Omental fat pad (tissue), 4 donors: Measurements from ENCODE around the gene AXDND1. TPM values are rescaled to one million over a fixed set of nuclear protein-coding genes. Genes with fewer than 3 reads are reported as not detected.
"Not testable (repeated sequence)": the region's sequence is repeated elsewhere in the genome, so short reads cannot be mapped to it uniquely, and the experiment has no call there.

Source experiments
- ATAC-seq: fragments of 150-250 bp; one replicate; pipeline ENCODE4 v1.9.1; 2016; ENCODE audit warnings: mild to moderate bottlenecking, moderate library complexity; ENCODE audit not compliant: low FRiP score
- DNase-seq: peaks from one replicate; pipeline ENCODE4 v3.0.0-alpha.2; 2019; ENCODE audit warnings: low spot score
- total RNA-seq, 4 donors: library from RNA; depleted of rRNA; stranded (reverse); fragments of >200 nt; gene quantifications; one replicate each; pipeline ENCODE4 v1.1.0, GENCODE V29; 2016
- TF ChIP-seq, protein P1 (sequence below), 3 donors: fragments of 450-650 bp; IDR thresholded peaks; one replicate each; pipeline ENCODE4 v1.5.1; 2016 to 2017; ENCODE audit warnings: antibody characterized with exemption in 3 of 3, mild to moderate bottlenecking in 3 of 3, moderate library complexity in 2 of 3

The AXDND1 gene
- total RNA-seq, 4 donors from 2014 or later = 0.25 to 0.28 TPM; not detected in 2

GRCh38 chr1:179441501-179441900, 75.7 kb downstream of the AXDND1 start:
- DNase-seq = no peak
- no peak for ATAC-seq
- TF ChIP-seq, protein P1, sequence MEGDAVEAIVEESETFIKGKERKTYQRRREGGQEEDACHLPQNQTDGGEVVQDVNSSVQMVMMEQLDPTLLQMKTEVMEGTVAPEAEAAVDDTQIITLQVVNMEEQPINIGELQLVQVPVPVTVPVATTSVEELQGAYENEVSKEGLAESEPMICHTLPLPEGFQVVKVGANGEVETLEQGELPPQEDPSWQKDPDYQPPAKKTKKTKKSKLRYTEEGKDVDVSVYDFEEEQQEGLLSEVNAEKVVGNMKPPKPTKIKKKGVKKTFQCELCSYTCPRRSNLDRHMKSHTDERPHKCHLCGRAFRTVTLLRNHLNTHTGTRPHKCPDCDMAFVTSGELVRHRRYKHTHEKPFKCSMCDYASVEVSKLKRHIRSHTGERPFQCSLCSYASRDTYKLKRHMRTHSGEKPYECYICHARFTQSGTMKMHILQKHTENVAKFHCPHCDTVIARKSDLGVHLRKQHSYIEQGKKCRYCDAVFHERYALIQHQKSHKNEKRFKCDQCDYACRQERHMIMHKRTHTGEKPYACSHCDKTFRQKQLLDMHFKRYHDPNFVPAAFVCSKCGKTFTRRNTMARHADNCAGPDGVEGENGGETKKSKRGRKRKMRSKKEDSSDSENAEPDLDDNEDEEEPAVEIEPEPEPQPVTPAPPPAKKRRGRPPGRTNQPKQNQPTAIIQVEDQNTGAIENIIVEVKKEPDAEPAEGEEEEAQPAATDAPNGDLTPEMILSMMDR (IDR thresholded peaks at IDR 0.05) = no peak

GRCh38 chr1:179442846-179443245, 77.1 kb downstream of the AXDND1 start:
- ATAC-seq, DNase-seq: not testable (repeated sequence)

- TF ChIP-seq, protein P1 (IDR thresholded peaks at IDR 0.05) = no peak
- no peak for DNase-seq
- ATAC-seq = no peak
These were observed 79.8 kb downstream of the AXDND1 start for GRCh38 chr1:179445593-179445992.

- TF ChIP-seq, protein P1 (IDR thresholded peaks at IDR 0.05) = no peak
- DNase-seq (no peak), ATAC-seq (no peak)
These were observed 81.7 kb downstream of the AXDND1 start for GRCh38 chr1:179447489-179447888.

DNA sequence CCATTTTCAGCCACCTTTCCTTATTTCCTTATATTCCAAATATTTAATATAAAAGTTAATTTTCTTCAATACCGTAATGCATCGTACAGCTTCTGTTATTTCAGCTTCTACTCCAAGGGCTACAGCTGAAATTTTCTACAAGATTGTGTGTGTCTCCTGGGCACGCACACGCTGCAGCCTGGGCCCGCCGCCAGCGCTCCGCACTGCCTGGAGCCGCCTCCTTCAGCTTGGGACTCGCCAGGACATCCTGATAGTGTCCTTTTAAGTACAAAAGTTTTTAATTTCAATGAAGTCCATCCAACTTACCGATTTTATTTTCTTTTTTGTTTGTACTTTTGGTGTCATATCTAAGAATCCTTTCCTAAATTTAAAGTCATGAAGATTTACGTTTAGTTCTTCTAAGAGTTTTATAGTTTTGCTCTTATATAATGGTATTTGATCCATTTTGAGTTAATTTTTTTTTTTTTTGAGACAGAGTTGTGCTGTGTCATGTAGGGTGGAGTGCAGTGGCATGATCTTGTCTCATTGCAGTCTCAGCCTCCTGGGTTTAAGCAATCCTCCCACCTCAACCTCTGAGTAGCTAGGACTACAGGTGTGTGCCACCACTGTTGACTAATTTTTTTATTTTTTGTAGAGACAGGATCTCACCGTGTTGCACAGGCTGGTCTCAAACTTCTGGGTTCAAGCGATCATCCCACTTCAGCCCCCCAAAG, 82.8 kb downstream of the AXDND1 start:
- ATAC-seq = no peak

GRCh38 chr1:179459606-179460206, 93.9 kb downstream of the AXDND1 start:
- not testable (repeated sequence) for DNase-seq, ATAC-seq

More for the DNA sequence above, 82.8 kb downstream of the AXDND1 start:
- no peak for DNase-seq
- TF ChIP-seq, protein P1 (IDR thresholded peaks at IDR 0.05) = no peak

DNA sequence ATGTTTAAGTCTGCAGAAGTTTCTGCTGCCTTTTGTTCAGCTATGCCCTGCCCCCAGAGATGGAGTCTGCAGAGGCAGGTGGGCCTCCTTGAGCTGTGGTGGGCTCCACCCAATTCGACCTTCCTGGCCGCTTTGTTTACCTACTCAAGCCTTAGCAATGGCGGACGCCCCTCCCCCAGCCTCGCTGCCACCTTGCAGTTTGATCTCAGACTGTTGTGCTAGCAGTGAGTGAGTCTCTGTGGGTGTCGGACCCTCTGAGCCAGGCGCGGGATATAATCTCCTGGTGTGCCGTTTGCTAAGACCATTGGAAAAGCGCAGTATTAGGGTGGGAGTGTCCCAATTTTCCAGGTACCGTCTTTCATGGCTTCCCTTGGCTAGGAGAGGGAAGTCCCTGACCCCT, 99.9 kb downstream of the AXDND1 start:
- ATAC-seq, DNase-seq: not testable (repeated sequence)

- DNase-seq (no peak), ATAC-seq (no peak)
- TF ChIP-seq, protein P1 (IDR thresholded peaks at IDR 0.05) = no peak
These were observed 108.9 kb downstream of the AXDND1 start for GRCh38 chr1:179474713-179475112.
